HEK293 (cell line): Measurements from ENCODE around the gene ACYP1.

Source experiments
- CTCF ChIA-PET: fragments of 350-600 bp; formaldehyde crosslinking; extraction: SDS; loops from one replicate; lab custom pipeline; 2021; ENCODE audit warnings: antibody characterized with exemption; lab: Yijun Ruan, JAX
- POLR2A ChIA-PET: fragments of 300-600 bp; formaldehyde crosslinking; extraction: SDS; loops from one replicate; lab custom pipeline; 2020; ENCODE audit warnings: antibody characterized with exemption, inconsistent platforms; lab: Yijun Ruan, JAX
- H3K27ac ChIP-seq: fragments of 200-500 bp; sonication (Bioruptor generic); 2 replicates; pipeline ENCODE4 v1.5.1; 2014; ENCODE audit warnings: low read depth, low read length, control low read depth, inconsistent platforms; ENCODE audit errors: extremely low read depth
- H3K36me3 ChIP-seq, 2 experiments: fragments of 200-500 bp in 1 of 2; sonication (Bioruptor generic) in 1 of 2; 1 replicate in 1 of 2; 2 replicates in 1 of 2; pipeline ENCODE4 v1.5.1; 2014 to 2017; ENCODE audit warnings: inconsistent platforms in 2 of 2, low read length in 2 of 2; ENCODE audit not compliant: control insufficient read depth in 2 of 2, insufficient read depth in 1 of 2
- H3K4me1 ChIP-seq: fragments of 200-500 bp; sonication (Bioruptor generic); 2 replicates; pipeline ENCODE4 v1.5.1; 2014; ENCODE audit warnings: mild to moderate bottlenecking, low read length, inconsistent platforms; ENCODE audit not compliant: control insufficient read depth, insufficient read depth
- H3K4me3 ChIP-seq: 2 replicates; pipeline ENCODE4 v1.5.1; 2011; ENCODE audit warnings: low read depth, mild to moderate bottlenecking, control low read depth, low read length, moderate library complexity
- H3K9me3 ChIP-seq: fragments of 200-500 bp; sonication (Bioruptor generic); 2 replicates; pipeline ENCODE4 v1.5.1; 2014; ENCODE audit warnings: low read depth, low read length, inconsistent platforms; ENCODE audit not compliant: control insufficient read depth, insufficient read depth
- ELK4 ChIP-seq: IDR thresholded peaks from 2 replicates; pipeline ENCODE4 v1.6.1; 2011; ENCODE audit warnings: mild to moderate bottlenecking, low read depth, low read length, borderline replicate concordance
- FEZF1 ChIP-seq: fragments of 450-650 bp; formaldehyde crosslinking; IDR thresholded peaks from 2 replicates; pipeline ENCODE4 v1.5.1; 2016; ENCODE audit warnings: missing biosample characterization, missing genetic modification characterization
- GLIS2 ChIP-seq: fragments of 450-650 bp; formaldehyde crosslinking; IDR thresholded peaks from 2 replicates; pipeline ENCODE4 v1.5.1; 2016; ENCODE audit warnings: missing biosample characterization, missing genetic modification characterization
- KLF1 ChIP-seq: fragments of 450-650 bp; formaldehyde crosslinking; IDR thresholded peaks from 2 replicates; pipeline ENCODE4 v1.5.1; 2016; ENCODE audit warnings: missing biosample characterization, missing genetic modification characterization
- KLF9 ChIP-seq: fragments of 450-650 bp; formaldehyde crosslinking; IDR thresholded peaks from 2 replicates; pipeline ENCODE4 v1.5.1; 2016; ENCODE audit warnings: missing biosample characterization, missing genetic modification characterization, low read depth
- MEIS1 ChIP-seq: sonication (generic); formaldehyde crosslinking; IDR thresholded peaks from 2 replicates; pipeline ENCODE4 v1.8.1; 2022; ENCODE audit warnings: missing genetic modification reagents, mild to moderate bottlenecking, borderline replicate concordance
- RBAK ChIP-seq: fragments of 450-650 bp; formaldehyde crosslinking; IDR thresholded peaks from 2 replicates; pipeline ENCODE4 v1.5.1; 2016; ENCODE audit warnings: missing biosample characterization, missing genetic modification characterization
- ZBTB10 ChIP-seq: fragments of 450-650 bp; formaldehyde crosslinking; IDR thresholded peaks from 2 replicates; pipeline ENCODE4 v1.5.1; 2016; ENCODE audit warnings: missing biosample characterization, missing genetic modification characterization
- ZBTB17 ChIP-seq: fragments of 450-650 bp; formaldehyde crosslinking; IDR thresholded peaks from 2 replicates; pipeline ENCODE4 v1.5.1; 2016; ENCODE audit warnings: missing biosample characterization, missing genetic modification characterization
- ZBTB26 ChIP-seq: fragments of 450-650 bp; formaldehyde crosslinking; optimal IDR thresholded peaks from 2 replicates; pipeline ENCODE3; 2016; ENCODE audit warnings: missing biosample characterization, mild to moderate bottlenecking, missing genetic modification characterization
- ZNF138 ChIP-seq: fragments of 450-650 bp; formaldehyde crosslinking; IDR thresholded peaks from 2 replicates; pipeline ENCODE4 v1.5.1; 2016; ENCODE audit warnings: missing biosample characterization, missing genetic modification characterization, borderline replicate concordance
- ZNF157 ChIP-seq: fragments of 450-650 bp; formaldehyde crosslinking; IDR thresholded peaks from 2 replicates; pipeline ENCODE4 v1.5.1; 2016; ENCODE audit warnings: missing biosample characterization, missing genetic modification characterization
- ZNF18 ChIP-seq: fragments of 450-650 bp; formaldehyde crosslinking; IDR thresholded peaks from 2 replicates; pipeline ENCODE4 v1.5.1; 2016; ENCODE audit warnings: missing biosample characterization, missing genetic modification characterization
- ZNF214 ChIP-seq: fragments of 450-650 bp; formaldehyde crosslinking; IDR thresholded peaks from 2 replicates; pipeline ENCODE4 v1.5.1; 2017; ENCODE audit warnings: missing biosample characterization, mild to moderate bottlenecking, missing genetic modification characterization, borderline replicate concordance
- ZNF248 ChIP-seq: fragments of 450-650 bp; formaldehyde crosslinking; IDR thresholded peaks from 2 replicates; pipeline ENCODE4 v1.5.1; 2017; ENCODE audit warnings: missing biosample characterization, missing genetic modification characterization
- ZNF280D ChIP-seq: fragments of 450-650 bp; formaldehyde crosslinking; IDR thresholded peaks from 2 replicates; pipeline ENCODE4 v1.5.1; 2016; ENCODE audit warnings: missing biosample characterization, missing genetic modification characterization
- ZNF302 ChIP-seq: fragments of 450-650 bp; formaldehyde crosslinking; IDR thresholded peaks from 2 replicates; pipeline ENCODE4 v1.5.1; 2016; ENCODE audit warnings: missing biosample characterization, missing genetic modification characterization, low read depth
- ZNF324 ChIP-seq: fragments of 450-650 bp; formaldehyde crosslinking; IDR thresholded peaks from 2 replicates; pipeline ENCODE4 v1.5.1; 2016; ENCODE audit warnings: missing biosample characterization, missing genetic modification characterization
- ZNF362 ChIP-seq: fragments of 450-650 bp; formaldehyde crosslinking; IDR thresholded peaks from 2 replicates; pipeline ENCODE4 v1.5.1; 2016; ENCODE audit warnings: missing biosample characterization, missing genetic modification characterization
- ZNF404 ChIP-seq: fragments of 450-650 bp; formaldehyde crosslinking; IDR thresholded peaks from 2 replicates; pipeline ENCODE4 v1.5.1; 2017; ENCODE audit warnings: missing biosample characterization, missing genetic modification characterization
- ZNF560 ChIP-seq: fragments of 450-650 bp; formaldehyde crosslinking; IDR thresholded peaks from 2 replicates; pipeline ENCODE4 v1.5.1; 2017; ENCODE audit warnings: missing biosample characterization, missing genetic modification characterization, borderline replicate concordance
- ZNF600 ChIP-seq: fragments of 450-650 bp; formaldehyde crosslinking; IDR thresholded peaks from 2 replicates; pipeline ENCODE4 v1.5.1; 2016; ENCODE audit warnings: missing biosample characterization, missing genetic modification characterization
- ZNF629 ChIP-seq: fragments of 450-650 bp; formaldehyde crosslinking; IDR thresholded peaks from 2 replicates; pipeline ENCODE4 v1.5.1; 2017; ENCODE audit warnings: missing biosample characterization, missing genetic modification characterization
- ZNF704 ChIP-seq: fragments of 450-650 bp; formaldehyde crosslinking; IDR thresholded peaks from 2 replicates; pipeline ENCODE4 v1.5.1; 2016; ENCODE audit warnings: missing biosample characterization, missing genetic modification characterization
- ZXDB ChIP-seq: fragments of 450-650 bp; formaldehyde crosslinking; IDR thresholded peaks from 2 replicates; pipeline ENCODE4 v1.5.1; 2016; ENCODE audit warnings: missing biosample characterization, missing genetic modification characterization

The ACYP1 gene

GRCh38 chr14:75063491-75064204 lies at the start of gene ACYP1 (continued):
- peak; percentile 46 for TF ChIP-seq ZBTB26 (tag by site-specific recombination)
- peak; percentile 51 for TF ChIP-seq ZBTB17 (tag by site-specific recombination)
- TF ChIP-seq ELK4: peak; percentile 72; the same call in 1 of the 2 replicates
- TF ChIP-seq ZNF214: no peak
- TF ChIP-seq MEIS1: no peak
- TF ChIP-seq KLF9: peak; percentile 85
- peak; percentile 47; the same call in 1 of the 2 replicates for TF ChIP-seq ZNF600 (tag by site-specific recombination)
- TF ChIP-seq ZNF560: no peak
- TF ChIP-seq RBAK (tag by site-specific recombination): no peak
- TF ChIP-seq KLF1 (tag by site-specific recombination): no peak
- TF ChIP-seq ZNF324: 0 out of 2 replicates have a peak, but pooled peaks have one; percentile 19
- TF ChIP-seq GLIS2 (tag by site-specific recombination): peak; percentile 78
- peak; percentile 38; the same call in 1 of the 2 replicates for TF ChIP-seq ZXDB
- no peak for TF ChIP-seq ZNF704 (tag by site-specific recombination)
- no peak for TF ChIP-seq ZNF248 (tag by site-specific recombination)
- TF ChIP-seq ZNF404: no peak
- TF ChIP-seq, all 188 proteins: peak for 31

- Histone ChIP-seq H3K27ac (no peak overlapping the region), H3K4me3 (no peak overlapping the region), H3K9me3 (no peaks in the 10 kb centered on the region), H3K4me1 (no peaks in the 10 kb centered on the region), H3K36me3 (peaks cover 81 to 96% of the 10 kb centered on the region in 2 experiments)
- ChIA-PET POLR2A (no interaction called here), CTCF (no interaction called here)
- no peak for TF ChIP-seq ZBTB10 (tag by site-specific recombination)
- no peak for TF ChIP-seq ZNF280D (tag by site-specific recombination)
- TF ChIP-seq ZNF629 (tag by site-specific recombination): no peak
- TF ChIP-seq ZNF18 (tag by site-specific recombination): no peak
- TF ChIP-seq ZNF138 (tag by site-specific recombination): no peak
- TF ChIP-seq ZNF362 (tag by site-specific recombination): no peak
- TF ChIP-seq ZNF302 (tag by site-specific recombination): no peak
- TF ChIP-seq FEZF1 (tag by site-specific recombination): no peak
- TF ChIP-seq ZNF157 (tag by site-specific recombination): no peak
Observed at GRCh38 chr14:75109877-75110276, 46.1 kb upstream of the ACYP1 start.
